Smooth muscle cell (in vitro differentiated cells): ENCODE data around the gene RNASET2. TPM values are rescaled to one million over a fixed set of nuclear protein-coding genes. Genes with fewer than 3 reads are reported as not detected.

Experiments
- DNase-seq: peaks from one replicate; lab custom pipeline; 2025; ENCODE audit not compliant: unreplicated experiment; lab: John Stamatoyannopoulos, UW
- H2AFZ ChIP-seq: fragments of 200-600 bp; sonication (generic); 2 replicates; pipeline ENCODE4 v1.6.0; 2016; ENCODE audit warnings: antibody characterized with exemption, low read depth, mild to moderate bottlenecking
- H3F3A ChIP-seq: fragments of 200-600 bp; sonication (generic); 2 replicates; pipeline ENCODE4 v1.6.0; 2017; ENCODE audit warnings: antibody characterized with exemption, low read depth
- H3K27ac ChIP-seq: fragments of 200-600 bp; sonication (generic); 2 replicates; pipeline ENCODE4 v1.5.1; 2016; ENCODE audit warnings: low read depth, mild to moderate bottlenecking
- H3K27me3 ChIP-seq: fragments of 200-600 bp; sonication (generic); 2 replicates; pipeline ENCODE4 v1.6.1; 2016; ENCODE audit warnings: low read depth, mild to moderate bottlenecking
- H3K36me3 ChIP-seq: fragments of 200-600 bp; sonication (generic); 2 replicates; pipeline ENCODE4 v1.5.1; 2016; ENCODE audit warnings: low read depth
- H3K4me1 ChIP-seq: fragments of 200-600 bp; sonication (generic); 2 replicates; pipeline ENCODE4 v1.5.1; 2016; ENCODE audit warnings: low read depth
- H3K4me2 ChIP-seq: fragments of 200-600 bp; sonication (generic); 2 replicates; pipeline ENCODE4 v1.6.0; 2016; ENCODE audit warnings: mild to moderate bottlenecking
- H3K4me3 ChIP-seq: fragments of 200-600 bp; sonication (generic); 2 replicates; pipeline ENCODE4 v1.5.1; 2016; ENCODE audit warnings: mild to moderate bottlenecking
- H3K79me2 ChIP-seq: fragments of 200-600 bp; sonication (generic); 2 replicates; pipeline ENCODE4 v1.6.0; 2016; ENCODE audit warnings: low read depth, mild to moderate bottlenecking
- H3K9ac ChIP-seq: fragments of 200-600 bp; sonication (generic); 2 replicates; pipeline ENCODE4 v1.6.0; 2016; ENCODE audit warnings: low read depth
- H3K9me3 ChIP-seq: fragments of 200-600 bp; sonication (generic); replicated peaks from 2 replicates; pipeline ENCODE4 v1.5.1; 2016; ENCODE audit warnings: low read depth
- H4K20me1 ChIP-seq: fragments of 200-600 bp; sonication (generic); 2 replicates; pipeline ENCODE4 v1.6.0; 2016; ENCODE audit warnings: low read depth
- CTCF ChIP-seq: fragments of 200-600 bp; sonication (generic); IDR thresholded peaks from 2 replicates; pipeline ENCODE4 v1.5.1; 2017; ENCODE audit warnings: borderline replicate concordance, mild to moderate bottlenecking, antibody characterized with exemption; ENCODE audit not compliant: insufficient read depth, poor library complexity, severe bottlenecking
- WGBS: methylation state at CpG from one replicate; pipeline ENCODE4 v1.1.7; 2016; ENCODE audit warnings: low lambda C conversion rate; 5-methylcytosine and 5-hydroxymethylcytosine counted together
- polyA plus RNA-seq: library from polyadenylated mRNA; unstranded; fragments of >200 nt; fragmentation: Nextera tagmentation; extraction: Ambion mirVana; gene quantifications from 2 replicates; pipeline ENCODE4 v1.2.1, GENCODE V29; 2016
- total RNA-seq: library from RNA; depleted of rRNA; stranded (reverse); fragments of >200 nt; gene quantifications from 2 replicates; pipeline ENCODE4 v1.2.3, GENCODE V29; 2014

The RNASET2 gene
- total and polyA plus RNA-seq, 2 experiments from 2014 or later, result 20.6 to 29.3 TPM

- Histone ChIP-seq H3K4me3 (no peak overlapping the region), H3K4me2 (no peak overlapping the region), H3F3A (no peaks in the 10 kb centered on the region), H3K9ac (no peak overlapping the region), H3K36me3 (no peaks in the 10 kb centered on the region), H3K9me3 (no peaks in the 10 kb centered on the region), H2AFZ (no peak overlapping the region), H3K27ac (no peak overlapping the region), H3K79me2 (no peaks in the 10 kb centered on the region), H3K4me1 (peaks cover 8% of the 10 kb centered on the region), H3K27me3 (no peaks in the 10 kb centered on the region), H4K20me1 (no peaks in the 10 kb centered on the region)
- WGBS, result 89% methylated on average over 5 of the region's 6 CpGs
- no peak for TF ChIP-seq CTCF
- no peak for DNase-seq
Measured at GRCh38 chr6:166932116-166932515, 24.2 kb downstream of the RNASET2 start.

GRCh38 chr6:166931426-166931970 is 24.9 kb downstream of the RNASET2 start:
- WGBS, result 96% methylated on average over 14 of the region's 14 CpGs
- Histone ChIP-seq H3K4me1 (peaks cover 8% of the 10 kb centered on the region), H3K9me3 (no peaks in the 10 kb centered on the region), H3K79me2 (no peaks in the 10 kb centered on the region), H3K9ac (no peak overlapping the region), H3K27ac (no peak overlapping the region), H3K27me3 (no peaks in the 10 kb centered on the region), H2AFZ (no peak overlapping the region), H3K4me3 (no peak overlapping the region), H3K4me2 (no peak overlapping the region), H4K20me1 (no peaks in the 10 kb centered on the region), H3K36me3 (no peaks in the 10 kb centered on the region), H3F3A (no peaks in the 10 kb centered on the region)
- DNase-seq, result no peak
- TF ChIP-seq CTCF, result no peak

GRCh38 chr6:166930354-166930891 is 25.9 kb downstream of the RNASET2 start:
- DNase-seq, result no peak
- Histone ChIP-seq H3K79me2 (no peaks in the 10 kb centered on the region), H3K36me3 (no peaks in the 10 kb centered on the region), H3K4me3 (no peak overlapping the region), H3K27me3 (no peaks in the 10 kb centered on the region), H3K27ac (no peak overlapping the region), H3K9ac (no peak overlapping the region), H4K20me1 (no peaks in the 10 kb centered on the region), H3F3A (no peaks in the 10 kb centered on the region), H3K4me1 (peaks cover 8% of the 10 kb centered on the region), H3K9me3 (no peaks in the 10 kb centered on the region), H3K4me2 (no peak overlapping the region), H2AFZ (no peak overlapping the region)
- no peak for TF ChIP-seq CTCF
- 88% methylated on average over 4 of the region's 4 CpGs for WGBS

- Histone ChIP-seq H3K4me1 (peaks cover 8% of the 10 kb centered on the region), H4K20me1 (no peaks in the 10 kb centered on the region), H3F3A (no peaks in the 10 kb centered on the region), H3K79me2 (no peaks in the 10 kb centered on the region), H3K27ac (no peak overlapping the region), H3K9me3 (no peaks in the 10 kb centered on the region), H3K9ac (no peak overlapping the region), H3K27me3 (no peaks in the 10 kb centered on the region), H3K4me3 (no peak overlapping the region), H2AFZ (no peak overlapping the region), H3K4me2 (no peak overlapping the region), H3K36me3 (no peaks in the 10 kb centered on the region)
- TF ChIP-seq CTCF, result no peak
- DNase-seq, result no peak
- 84% methylated on average over 9 of the region's 9 CpGs for WGBS
Measured at GRCh38 chr6:166929542-166930189, 26.7 kb downstream of the RNASET2 start.
